ENCODE results near the gene WDR3. TPM values are rescaled to one million over a fixed set of nuclear protein-coding genes. Genes with fewer than 3 reads are reported as not detected.
A peak's percentile ranks its signal among the peaks of the same experiment; 100 is the strongest.

WDR3 gene
- total RNA-seq, 2 donors from 2014 or later = 29.9 to 32.9 TPM

- 91 to 94% methylated on average over 3 of the region's 3 CpGs for WGBS, 2 experiments (ENCODE audit: insufficient coverage in 1 of 2, insufficient read length in 1 of 2)
- H3K27me3 Mint-ChIP-seq (ENCODE audit: insufficient read depth) = no peaks in the 10 kb centered on the region
Measured at GRCh38 chr1:117925981-117926380, 3.6 kb upstream of the WDR3 start.

DNA sequence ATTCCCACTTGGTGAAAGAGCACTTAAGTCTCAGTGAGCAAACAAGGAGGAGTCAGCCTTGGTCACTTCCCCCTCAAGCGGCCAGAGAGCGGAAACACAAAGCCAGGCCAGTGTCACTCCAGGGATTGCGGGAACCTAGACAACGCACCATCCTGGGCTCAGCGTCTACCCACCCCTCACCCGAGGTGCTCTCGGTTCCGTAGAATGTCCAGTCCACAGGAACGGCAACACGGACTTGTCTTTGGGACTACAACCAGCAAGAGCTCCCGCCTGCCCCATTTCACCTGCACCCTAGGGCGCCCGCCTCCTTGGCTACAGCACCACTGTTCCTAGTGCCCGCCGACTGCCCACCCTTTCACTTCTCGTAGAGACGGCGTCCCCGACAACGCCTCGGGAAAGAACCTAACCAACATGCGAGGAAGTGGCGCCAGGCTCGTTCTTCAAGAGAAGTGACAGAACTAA lies 627 bp upstream of the WDR3 start:
- H3K27ac ChIP-seq (ENCODE audit: low read depth, low read length) = peak overlapping the region; percentile 81
- TF ChIP-seq CTCF (conservative IDR thresholded peaks at IDR 0.05) = peak; percentile 48
- H3K9me3 Mint-ChIP-seq = peaks cover 3% of the 10 kb centered on the region
- 0 to 1% methylated on average over 14 to 24 of the region's 24 CpGs for WGBS, 2 experiments (ENCODE audit: insufficient coverage in 1 of 2, insufficient read length in 1 of 2)
- peak overlapping the region; percentile 92 for H3K4me3 ChIP-seq (ENCODE audit: low read length)
- peaks cover 4% of the 10 kb centered on the region for H3K36me3 ChIP-seq (ENCODE audit: control insufficient read depth, insufficient read depth, low read length)
- H3K9ac ChIP-seq (ENCODE audit: extremely low read depth, low read length, poor library complexity, severe bottlenecking) = peak overlapping the region; percentile 57
- H3K4me1 Mint-ChIP-seq = peaks cover 18% of the 10 kb centered on the region
- peak overlapping the region; percentile 94 for H3K27ac Mint-ChIP-seq
- no peaks in the 10 kb centered on the region for H3K9me3 ChIP-seq (ENCODE audit: control insufficient read depth, low read length)
- peak; percentile 87 for DNase-seq
- H3K27me3 ChIP-seq (ENCODE audit: control insufficient read depth, insufficient read depth, low read length, poor library complexity, severe bottlenecking) = no peaks in the 10 kb centered on the region
- peak overlapping the region; percentile 92 for H3K4me3 Mint-ChIP-seq
- peaks cover 6% of the 10 kb centered on the region for H3K36me3 Mint-ChIP-seq (ENCODE audit: low read depth)
- no peaks in the 10 kb centered on the region for H3K27me3 Mint-ChIP-seq (ENCODE audit: insufficient read depth)
- no peaks in the 10 kb centered on the region for H3K4me1 ChIP-seq (ENCODE audit: control insufficient read depth, insufficient read depth, low read length)

More at GRCh38 chr1:117925981-117926380, 3.6 kb upstream of the WDR3 start:
- no peak overlapping the region for H3K27ac ChIP-seq (ENCODE audit: low read depth, low read length)
- Mint-ChIP-seq H3K4me1 (peaks cover 17% of the 10 kb centered on the region), H3K4me3 (no peak overlapping the region), H3K36me3 (ENCODE audit: low read depth) (peaks cover 11% of the 10 kb centered on the region), H3K27ac (no peak overlapping the region), H3K9me3 (peaks cover 8% of the 10 kb centered on the region)
- H3K4me3 ChIP-seq (ENCODE audit: low read length) = no peak overlapping the region
- H3K36me3 ChIP-seq (ENCODE audit: control insufficient read depth, insufficient read depth, low read length) = peaks cover 4% of the 10 kb centered on the region
- no peak for TF ChIP-seq CTCF (conservative IDR thresholded peaks at IDR 0.05)
- no peak overlapping the region for H3K9ac ChIP-seq (ENCODE audit: extremely low read depth, low read length, poor library complexity, severe bottlenecking)
- no peaks in the 10 kb centered on the region for H3K9me3 ChIP-seq (ENCODE audit: control insufficient read depth, low read length)
- no peak for DNase-seq
- no peaks in the 10 kb centered on the region for H3K27me3 ChIP-seq (ENCODE audit: control insufficient read depth, insufficient read depth, low read length, poor library complexity, severe bottlenecking)
- H3K4me1 ChIP-seq (ENCODE audit: control insufficient read depth, insufficient read depth, low read length) = no peaks in the 10 kb centered on the region

- no peak for TF ChIP-seq CTCF (conservative IDR thresholded peaks at IDR 0.05)
- Mint-ChIP-seq H3K4me1 (peaks cover 18% of the 10 kb centered on the region), H3K4me3 (peak overlapping the region; percentile 92), H3K27ac (peak overlapping the region; percentile 94), H3K9me3 (no peaks in the 10 kb centered on the region), H3K36me3 (ENCODE audit: low read depth) (peaks cover 6% of the 10 kb centered on the region), H3K27me3 (ENCODE audit: insufficient read depth) (no peaks in the 10 kb centered on the region)
- peaks cover 8% of the 10 kb centered on the region for H3K36me3 ChIP-seq (ENCODE audit: control insufficient read depth, insufficient read depth, low read length)
- no peak overlapping the region for H3K27ac ChIP-seq (ENCODE audit: low read depth, low read length)
- peak overlapping the region; percentile 92 for H3K4me3 ChIP-seq (ENCODE audit: low read length)
- no peaks in the 10 kb centered on the region for H3K4me1 ChIP-seq (ENCODE audit: control insufficient read depth, insufficient read depth, low read length)
- H3K9me3 ChIP-seq (ENCODE audit: control insufficient read depth, low read length) = no peaks in the 10 kb centered on the region
- no peak for DNase-seq
- no peaks in the 10 kb centered on the region for H3K27me3 ChIP-seq (ENCODE audit: control insufficient read depth, insufficient read depth, low read length, poor library complexity, severe bottlenecking)
- peak overlapping the region; percentile 41 for H3K9ac ChIP-seq (ENCODE audit: extremely low read depth, low read length, poor library complexity, severe bottlenecking)
- WGBS, 2 experiments (ENCODE audit: insufficient coverage in 1 of 2, insufficient read length in 1 of 2) = 1 to 2% methylated on average over 12 of the region's 12 CpGs
Measured at GRCh38 chr1:117930173-117930447, 571 bp downstream of the WDR3 start.
